Stomach smooth muscle (tissue), 2 donors: Measurements from ENCODE around the gene NTPCR.

Experiments
- H3K27ac ChIP-seq: one replicate; pipeline ENCODE4 v1.7.0; 2013; ENCODE audit warnings: mild to moderate bottlenecking, low read length, inconsistent platforms
- H3K27me3 ChIP-seq, 2 donors: one replicate each; pipeline ENCODE4 v1.7.0; 2013; ENCODE audit warnings: low read length in 2 of 2; ENCODE audit not compliant: insufficient read depth in 2 of 2, control insufficient read depth in 1 of 2
- H3K36me3 ChIP-seq, 2 donors: one replicate each; pipeline ENCODE4 v1.7.0; 2013; ENCODE audit warnings: low read length in 2 of 2; ENCODE audit not compliant: control insufficient read depth in 2 of 2, insufficient read depth in 2 of 2
- H3K4me1 ChIP-seq: one replicate; pipeline ENCODE4 v1.7.0; 2013; ENCODE audit warnings: low read length; ENCODE audit not compliant: control insufficient read depth, insufficient read depth
- H3K4me3 ChIP-seq, 2 donors: one replicate each; pipeline ENCODE4 v1.7.0; 2013; ENCODE audit warnings: low read length in 2 of 2
- H3K9ac ChIP-seq, 2 donors: one replicate each; pipeline ENCODE4 v1.7.0; 2013; ENCODE audit warnings: low read length in 2 of 2, mild to moderate bottlenecking in 1 of 2
- H3K9me3 ChIP-seq, 2 donors: one replicate each; pipeline ENCODE4 v1.7.0; 2013; ENCODE audit warnings: low read length in 2 of 2; ENCODE audit not compliant: control insufficient read depth in 2 of 2
- donor health status: healthy.
- donor health status: Pancreatic carcinoma.

Gene NTPCR

DNA sequence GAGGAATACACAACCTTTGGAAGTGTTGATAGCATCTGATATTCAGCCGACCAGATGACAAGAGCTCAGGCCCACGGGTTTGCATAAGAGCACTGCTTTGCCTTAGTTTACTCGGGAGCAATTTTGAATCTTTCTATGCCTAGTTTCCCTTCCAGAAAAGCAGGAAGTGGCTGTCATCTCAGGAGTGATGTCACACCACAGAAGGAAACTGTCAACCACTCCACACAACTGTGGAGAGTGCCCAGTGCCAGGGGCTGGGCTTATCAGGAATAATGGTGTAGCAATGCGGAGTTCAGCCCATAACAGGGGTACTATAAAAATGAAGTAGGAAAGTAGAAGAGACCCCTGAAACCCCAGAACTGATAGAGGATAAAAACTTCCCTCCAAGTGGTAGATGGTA is 28.4 kb downstream of the NTPCR start:
- Histone ChIP-seq H3K36me3 (peaks cover 16 to 23% of the 10 kb centered on the region in 2 donors), H3K4me3 (no peak overlapping the region), H3K27me3 (no peaks in the 10 kb centered on the region), H3K4me1 (no peaks in the 10 kb centered on the region), H3K9me3 (no peaks in the 10 kb centered on the region), H3K9ac (no peak overlapping the region), H3K27ac (no peak overlapping the region)

DNA sequence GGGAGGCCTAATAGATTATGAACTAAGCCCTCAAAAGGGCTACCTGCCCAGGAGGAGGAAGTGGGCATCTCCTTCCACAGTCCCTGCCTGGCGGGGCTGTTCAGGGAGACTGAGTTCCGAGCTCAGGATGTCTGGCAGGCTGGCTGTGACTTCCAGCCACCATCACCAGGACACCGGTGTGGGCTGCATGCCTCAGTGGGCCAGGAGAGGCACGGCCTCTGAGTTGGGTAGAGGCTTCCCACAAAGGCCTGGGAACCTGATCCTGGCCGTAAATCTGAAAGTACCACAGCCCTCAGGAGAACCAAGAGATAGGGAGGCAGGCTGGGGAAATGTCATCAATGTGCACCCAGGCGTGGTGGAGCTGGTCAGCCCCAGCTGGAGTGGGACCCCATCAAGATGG is 29.1 kb downstream of the NTPCR start:
- Histone ChIP-seq H3K27ac (no peak overlapping the region), H3K27me3 (no peaks in the 10 kb centered on the region), H3K4me1 (no peaks in the 10 kb centered on the region), H3K9ac (no peak overlapping the region), H3K9me3 (no peaks in the 10 kb centered on the region), H3K36me3 (peaks cover 16 to 23% of the 10 kb centered on the region in 2 donors), H3K4me3 (no peak overlapping the region)

GRCh38 chr1:232980355-232980978 is 30.1 kb downstream of the NTPCR start:
- no peaks in the 10 kb centered on the region for H3K9me3 ChIP-seq
- H3K36me3 ChIP-seq = peaks cover 16 to 21% of the 10 kb centered on the region in 2 donors
- H3K4me1 ChIP-seq = peaks cover 3% of the 10 kb centered on the region
- H3K4me3 ChIP-seq = no peak overlapping the region
- H3K27ac ChIP-seq = no peak overlapping the region
- no peak overlapping the region for H3K9ac ChIP-seq
- H3K27me3 ChIP-seq = no peaks in the 10 kb centered on the region

- Histone ChIP-seq H3K27ac (no peak overlapping the region), H3K27me3 (no peaks in the 10 kb centered on the region), H3K9ac (no peak overlapping the region)
Measured at GRCh38 chr1:232980986-232981560, 30.7 kb downstream of the NTPCR start.

DNA sequence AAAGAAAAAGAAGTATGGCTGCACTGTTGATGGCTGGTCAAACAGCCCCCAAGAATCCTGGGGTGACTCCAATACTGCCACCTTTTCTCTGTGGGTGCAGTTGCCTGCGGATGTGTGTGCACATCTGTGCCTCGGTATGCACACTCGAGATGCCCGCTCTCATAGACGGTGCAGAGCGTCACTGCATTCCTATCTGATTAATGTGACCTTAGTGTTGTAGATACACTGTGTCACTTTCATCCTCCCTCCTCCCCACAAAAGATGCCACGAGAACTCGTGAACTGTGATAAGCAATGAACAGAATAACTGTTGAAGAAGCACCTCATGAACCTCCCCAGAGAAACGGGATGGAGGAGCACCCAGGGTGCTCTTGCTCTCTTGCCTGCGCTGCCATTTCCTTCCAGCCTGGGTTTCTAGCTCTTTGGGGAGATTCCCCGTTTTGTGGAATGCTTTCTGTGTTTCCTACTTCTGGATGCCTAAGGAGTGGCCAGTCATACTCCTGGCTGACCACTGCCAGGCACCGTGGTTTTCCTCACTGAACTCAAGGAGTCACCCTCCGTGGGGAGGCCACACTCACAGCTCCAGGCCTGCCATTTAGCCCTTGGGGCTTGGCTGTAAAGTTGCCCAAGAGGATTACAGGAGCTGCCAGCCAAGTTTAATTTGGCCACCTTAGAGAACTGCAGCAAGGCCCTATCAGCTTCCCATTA is 32.0 kb downstream of the NTPCR start:
- Histone ChIP-seq H3K9me3 (no peaks in the 10 kb centered on the region), H3K9ac (no peak overlapping the region), H3K4me1 (peaks cover 3% of the 10 kb centered on the region), H3K4me3 (no peak overlapping the region), H3K36me3 (peaks cover 12% of the 10 kb centered on the region in 2 donors), H3K27ac (no peak overlapping the region), H3K27me3 (no peaks in the 10 kb centered on the region)

More at GRCh38 chr1:232980986-232981560, 30.7 kb downstream of the NTPCR start:
- Histone ChIP-seq H3K4me3 (no peak overlapping the region), H3K4me1 (peaks cover 3% of the 10 kb centered on the region), H3K36me3 (peaks cover 16 to 21% of the 10 kb centered on the region in 2 donors), H3K9me3 (no peaks in the 10 kb centered on the region)

GRCh38 chr1:232983375-232983774 is 33.0 kb downstream of the NTPCR start:
- Histone ChIP-seq H3K36me3 (peaks cover 5% of the 10 kb centered on the region in 2 donors), H3K4me1 (peaks cover 3% of the 10 kb centered on the region), H3K4me3 (no peak overlapping the region), H3K9ac (no peak overlapping the region), H3K27ac (no peak overlapping the region), H3K27me3 (no peaks in the 10 kb centered on the region), H3K9me3 (no peaks in the 10 kb centered on the region)

DNA sequence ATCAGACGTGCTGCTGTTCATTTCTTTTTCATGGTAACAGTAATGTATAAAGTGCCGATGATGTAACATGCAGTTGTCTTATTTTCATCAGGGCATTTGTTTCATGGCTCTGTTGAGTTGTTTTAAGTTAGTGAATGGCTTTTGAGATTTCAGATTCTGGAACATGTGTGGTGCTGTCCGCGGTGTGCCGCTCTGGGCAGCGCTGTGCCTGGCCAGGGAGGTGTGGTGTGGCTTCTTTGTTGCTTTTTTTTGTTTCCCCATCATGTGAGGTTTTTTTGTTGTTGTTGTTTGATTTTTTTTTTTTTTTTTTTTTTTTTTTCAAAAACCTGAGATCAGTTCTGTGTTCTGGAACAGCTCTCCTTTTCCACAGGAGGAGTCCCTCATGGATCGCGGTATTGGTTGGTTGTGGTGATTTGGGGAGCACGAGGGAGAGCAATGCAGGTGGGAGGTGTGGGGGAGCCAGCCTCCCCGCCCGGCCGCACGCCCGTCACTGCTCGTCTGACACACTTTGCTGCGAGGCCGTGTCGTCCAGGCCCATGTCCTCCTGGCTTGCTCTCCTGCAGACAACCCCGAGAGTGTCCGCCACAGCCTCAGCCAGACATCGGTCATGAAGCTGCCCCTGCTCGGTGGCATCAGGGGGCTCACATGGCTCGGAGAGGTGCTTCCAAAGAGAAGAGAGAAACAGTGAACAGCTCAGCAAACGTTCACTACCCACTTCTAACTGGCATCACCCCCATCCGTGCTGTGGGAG is 33.6 kb downstream of the NTPCR start:
- Histone ChIP-seq H3K4me3 (no peak overlapping the region), H3K9ac (no peak overlapping the region)

GRCh38 chr1:232984577-232985425 is 34.4 kb downstream of the NTPCR start:
- peaks cover 3 to 5% of the 10 kb centered on the region in 2 donors for H3K36me3 ChIP-seq
- H3K4me3 ChIP-seq = no peak overlapping the region

More for the DNA sequence above, 33.6 kb downstream of the NTPCR start:
- no peaks in the 10 kb centered on the region for H3K27me3 ChIP-seq
- H3K27ac ChIP-seq = no peak overlapping the region
- H3K4me1 ChIP-seq = peaks cover 3% of the 10 kb centered on the region
- peaks cover 3 to 5% of the 10 kb centered on the region in 2 donors for H3K36me3 ChIP-seq
- H3K9me3 ChIP-seq = no peaks in the 10 kb centered on the region

GRCh38 chr1:232985882-232986526 is 35.6 kb downstream of the NTPCR start:
- Histone ChIP-seq H3K27ac (no peak overlapping the region), H3K9me3 (no peaks in the 10 kb centered on the region), H3K27me3 (no peaks in the 10 kb centered on the region), H3K9ac (no peak overlapping the region), H3K36me3 (peaks cover 0 to 3% of the 10 kb centered on the region in 2 donors), H3K4me1 (peaks cover 3% of the 10 kb centered on the region), H3K4me3 (no peak overlapping the region)

More at GRCh38 chr1:232984577-232985425, 34.4 kb downstream of the NTPCR start:
- no peaks in the 10 kb centered on the region for H3K9me3 ChIP-seq
- no peak overlapping the region for H3K9ac ChIP-seq
- H3K27ac ChIP-seq = no peak overlapping the region
- H3K4me1 ChIP-seq = peaks cover 3% of the 10 kb centered on the region
- H3K27me3 ChIP-seq = no peaks in the 10 kb centered on the region
